CD4-positive, alpha-beta memory T cell (primary cell): ENCODE measurements around the gene RAPGEF2. TPM values are rescaled to one million over a fixed set of nuclear protein-coding genes. Genes with fewer than 3 reads are reported as not detected.

Experiments
- CTCF ChIA-PET: fragments of 350-600 bp; sonication (Branson Sonifier 250); formaldehyde crosslinking; loops from one replicate; lab custom pipeline; 2021; ENCODE audit warnings: inconsistent platforms; ENCODE audit not compliant: partially characterized antibody; lab: Charles Lee
- POLR2A ChIA-PET: fragments of 350-600 bp; sonication (Branson Sonifier 250); formaldehyde crosslinking; loops from one replicate; lab custom pipeline; 2021; ENCODE audit not compliant: partially characterized antibody; lab: Charles Lee
- DNase-seq, 5 donors: peaks; one replicate each; pipeline versions ENCODE4 v3.0.0 to v3.0.0-alpha.2; 2020 to 2022; ENCODE audit warnings: mixed read lengths in 1 of 5
- H3K27ac ChIP-seq: one replicate; pipeline ENCODE4 v1.7.0; 2013; ENCODE audit warnings: low read depth, low read length
- H3K27me3 ChIP-seq: 2 replicates; pipeline ENCODE4 v1.7.0; 2013; ENCODE audit warnings: mild to moderate bottlenecking, low read length, moderate library complexity; ENCODE audit not compliant: insufficient read depth
- H3K36me3 ChIP-seq: 2 replicates; pipeline ENCODE4 v1.7.0; 2013; ENCODE audit warnings: mild to moderate bottlenecking, low read length, moderate library complexity; ENCODE audit not compliant: insufficient read depth
- H3K4me1 ChIP-seq: 2 replicates; pipeline ENCODE4 v1.7.0; 2013; ENCODE audit warnings: mild to moderate bottlenecking, low read length, moderate library complexity; ENCODE audit not compliant: insufficient read depth
- H3K4me3 ChIP-seq, 2 donors: one replicate each; pipeline ENCODE4 v1.7.0; 2013; ENCODE audit warnings: low read length in 2 of 2, mild to moderate bottlenecking in 1 of 2
- H3K9me3 ChIP-seq, 2 donors: one replicate each; pipeline ENCODE4 v1.7.0; 2013; ENCODE audit warnings: low read length in 2 of 2, control low read depth in 1 of 2; ENCODE audit not compliant: control insufficient read depth in 1 of 2
- H3K27ac Mint-ChIP-seq, 7 donors: one replicate each; pipeline ENCODE4 v1.8.0; 2020 to 2021; ENCODE audit warnings: mixed read lengths in 7 of 7, mild to moderate bottlenecking in 6 of 7, inconsistent platforms in 3 of 7, moderate library complexity in 3 of 7
- H3K27me3 Mint-ChIP-seq, 2 donors: one replicate each; pipeline ENCODE4 v1.8.0; 2020 to 2021; ENCODE audit warnings: mixed read lengths in 2 of 2
- H3K36me3 Mint-ChIP-seq, 2 donors: one replicate each; pipeline ENCODE4 v1.8.0; 2020 to 2021; ENCODE audit warnings: mixed read lengths in 2 of 2, inconsistent platforms in 1 of 2, mild to moderate bottlenecking in 1 of 2
- H3K4me1 Mint-ChIP-seq, 4 donors: one replicate each; pipeline ENCODE4 v1.8.0; 2020 to 2021; ENCODE audit warnings: mixed read lengths in 4 of 4, mild to moderate bottlenecking in 1 of 4
- H3K4me3 Mint-ChIP-seq, 8 donors: one replicate each; pipeline ENCODE4 v1.8.0; 2020 to 2021; ENCODE audit warnings: mixed read lengths in 8 of 8, mild to moderate bottlenecking in 7 of 8, moderate library complexity in 6 of 8, inconsistent platforms in 3 of 8
- H3K9me3 Mint-ChIP-seq, 8 donors: one replicate each; pipeline ENCODE4 v1.8.0; 2020 to 2021; ENCODE audit warnings: mixed read lengths in 8 of 8, mild to moderate bottlenecking in 5 of 8, inconsistent platforms in 3 of 8, moderate library complexity in 1 of 8
- intact Hi-C: fragments of 100-400 bp; cut with micrococcal nuclease; formaldehyde crosslinking; loops from one replicate; pipeline ENCODE4 v1.15.1; 2023
- polyA plus RNA-seq, 2 donors: library from polyadenylated mRNA; unstranded; fragments of 300-500 nt; fragmentation: Illumina TruSeq; gene quantifications; one replicate each; pipeline ENCODE4 v1.2.3, GENCODE V29; 2021
- total RNA-seq, 2 experiments: library from RNA; stranded (reverse); gene quantifications; one replicate each; pipeline ENCODE4 v1.2.3, GENCODE V29; 2021

Gene RAPGEF2
- total and polyA plus RNA-seq, 4 experiments from 2014 or later = 0.69 to 27.9 (median 12.1) TPM

DNA sequence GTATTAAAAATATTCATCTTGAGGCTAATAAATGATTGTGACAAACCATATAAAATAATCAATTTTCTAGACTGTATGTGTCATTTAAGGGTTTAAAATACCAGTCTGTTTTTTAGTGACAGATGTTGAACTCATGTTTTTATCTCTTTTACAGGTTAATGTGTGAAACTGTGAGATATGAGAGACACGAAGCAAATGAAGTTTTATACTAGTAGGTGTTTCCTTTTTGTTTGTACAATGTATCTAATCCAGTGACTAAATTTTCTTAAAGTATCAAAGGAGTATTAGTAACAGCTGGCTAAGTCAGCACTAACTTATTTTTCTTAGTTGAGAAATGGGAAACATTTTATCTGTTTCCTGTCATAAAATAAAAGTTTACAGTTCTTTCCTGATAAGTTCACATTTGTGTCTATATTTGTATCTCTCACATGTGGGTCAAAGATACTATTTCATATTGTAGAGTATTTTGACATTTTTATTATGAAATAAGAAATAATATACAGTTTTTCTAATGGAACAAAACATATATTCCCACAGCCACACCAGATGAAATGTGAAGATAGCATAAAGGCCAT lies 90.3 kb downstream of the RAPGEF2 start:
- intact Hi-C loops = no loop called here
- no peaks in the 10 kb centered on the region for H3K9me3 Mint-ChIP-seq

DNA sequence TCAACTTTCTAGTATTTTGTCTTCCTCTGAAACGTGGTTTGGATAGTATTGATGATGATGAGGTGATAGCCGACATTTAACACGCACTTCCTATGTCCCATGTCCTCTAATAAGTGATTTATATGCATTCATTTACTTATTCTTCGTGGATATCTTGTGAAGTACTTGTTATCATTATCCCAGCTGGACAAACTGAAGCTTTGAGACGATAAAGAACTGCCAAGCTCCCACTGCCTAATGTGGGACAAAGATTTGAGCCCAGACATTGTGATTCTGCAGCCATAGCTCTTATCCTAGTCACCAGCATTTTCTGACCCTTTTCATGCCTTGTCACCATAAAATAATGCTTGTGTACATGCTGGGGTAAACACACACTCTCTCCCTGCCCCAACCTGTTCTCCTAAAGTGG lies 92.5 kb downstream of the RAPGEF2 start:
- ChIA-PET POLR2A (no interaction called here), CTCF (interaction anchor here (0.6 to 1.1 kb wide), 2 partner anchors 426 to 465 kb away, joined by 3 read pairs; no protein-coding TSS in a partner anchor)
- no peaks in the 10 kb centered on the region for H3K9me3 Mint-ChIP-seq
- H3K4me3 ChIP-seq = no peak overlapping the region
- peaks cover 0 to 3% (median under 1%) of the 10 kb centered on the region in 4 donors for H3K4me1 Mint-ChIP-seq
- H3K27ac Mint-ChIP-seq = no peak overlapping the region
- H3K27me3 ChIP-seq = no peaks in the 10 kb centered on the region
- no peaks in the 10 kb centered on the region for H3K27me3 Mint-ChIP-seq
- no peak overlapping the region for H3K4me3 Mint-ChIP-seq
- H3K36me3 ChIP-seq = no peaks in the 10 kb centered on the region
- no peak overlapping the region for H3K27ac ChIP-seq
- DNase-seq = no peak
- H3K36me3 Mint-ChIP-seq = peaks cover 2 to 5% of the 10 kb centered on the region in 2 donors
- no peaks in the 10 kb centered on the region for H3K9me3 ChIP-seq
- no peaks in the 10 kb centered on the region for H3K4me1 ChIP-seq
- intact Hi-C loops = no loop called here

More for the DNA sequence above, 90.3 kb downstream of the RAPGEF2 start:
- Mint-ChIP-seq H3K27me3 (no peaks in the 10 kb centered on the region), H3K36me3 (peaks cover 2 to 5% of the 10 kb centered on the region in 2 donors), H3K27ac (no peak overlapping the region), H3K4me3 (no peak overlapping the region), H3K4me1 (peaks cover 0 to 3% (median under 1%) of the 10 kb centered on the region in 4 donors)
- DNase-seq = no peak
- Histone ChIP-seq H3K9me3 (no peaks in the 10 kb centered on the region), H3K4me1 (no peaks in the 10 kb centered on the region), H3K4me3 (no peak overlapping the region), H3K36me3 (no peaks in the 10 kb centered on the region), H3K27me3 (no peaks in the 10 kb centered on the region), H3K27ac (no peak overlapping the region)
- CTCF ChIA-PET = interaction anchor here (1.0 to 1.2 kb wide), 2 partner anchors 16 to 342 kb away, joined by 3 to 4 read pairs; no protein-coding TSS in a partner anchor
- POLR2A ChIA-PET = no interaction called here

DNA sequence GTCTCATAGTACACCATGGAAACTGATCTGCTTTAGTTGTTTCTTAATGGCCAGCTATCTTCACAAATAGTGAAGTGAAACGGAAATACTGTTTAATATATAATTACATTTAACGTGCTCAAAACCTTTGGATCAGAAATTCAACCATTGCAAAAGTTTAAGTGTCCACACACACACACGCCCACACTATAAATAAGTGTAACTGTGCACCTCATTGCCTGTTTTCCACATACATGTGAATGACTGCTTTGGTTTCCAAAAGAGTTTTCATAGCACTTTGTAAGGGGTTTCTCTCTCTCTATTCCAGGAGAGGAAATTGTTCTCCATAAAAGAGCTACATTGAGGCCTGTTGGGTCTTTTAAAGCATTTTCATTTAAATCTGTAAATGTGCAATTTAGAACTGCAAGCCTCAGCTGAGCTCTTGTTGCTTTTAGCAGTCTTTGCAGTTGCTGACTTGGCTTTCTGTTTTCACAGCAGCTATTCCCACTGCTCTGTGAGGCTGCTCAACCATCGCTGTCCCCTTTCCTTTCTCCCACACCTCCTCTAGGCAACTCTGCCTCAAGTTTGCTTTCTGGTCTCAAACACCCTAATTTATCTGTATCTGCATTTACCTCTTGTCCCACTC lies 94.5 kb downstream of the RAPGEF2 start:
- ChIA-PET CTCF (no interaction called here), POLR2A (no interaction called here)
- H3K4me1 ChIP-seq = no peaks in the 10 kb centered on the region
- H3K9me3 ChIP-seq = no peaks in the 10 kb centered on the region
- Mint-ChIP-seq H3K4me1 (peaks cover 0 to 3% (median under 1%) of the 10 kb centered on the region in 4 donors), H3K27ac (peak overlapping the region in 1 of 7 donors; percentile 22), H3K27me3 (no peaks in the 10 kb centered on the region), H3K4me3 (peak overlapping the region in 1 of 8 donors; percentile 5), H3K36me3 (peaks cover 2 to 5% of the 10 kb centered on the region in 2 donors), H3K9me3 (no peaks in the 10 kb centered on the region)
- no peak for DNase-seq
- no peak overlapping the region for H3K4me3 ChIP-seq
- no peaks in the 10 kb centered on the region for H3K27me3 ChIP-seq
- H3K27ac ChIP-seq = no peak overlapping the region
- intact Hi-C loops = no loop called here
- no peaks in the 10 kb centered on the region for H3K36me3 ChIP-seq

DNA sequence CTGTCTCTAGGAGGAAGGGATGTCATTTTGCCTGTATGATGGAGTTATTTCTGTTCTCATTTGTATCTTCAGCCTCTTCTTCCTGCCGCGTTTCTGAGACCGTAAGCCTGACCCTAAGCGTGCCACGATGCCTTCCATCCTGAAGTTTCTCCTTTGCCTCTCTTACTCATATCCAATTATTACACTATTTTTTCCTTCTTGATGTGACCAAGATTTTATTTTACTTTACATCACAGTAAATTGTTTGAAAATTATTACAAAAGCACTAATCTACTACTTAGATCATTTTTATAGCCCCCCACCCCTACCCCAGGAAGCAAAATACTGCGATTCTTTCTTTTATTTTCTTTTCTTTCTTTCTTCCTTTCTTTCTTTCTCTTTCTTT lies 95.0 kb downstream of the RAPGEF2 start:
- Histone ChIP-seq H3K27ac (no peak overlapping the region), H3K36me3 (no peaks in the 10 kb centered on the region), H3K27me3 (no peaks in the 10 kb centered on the region), H3K9me3 (no peaks in the 10 kb centered on the region), H3K4me3 (no peak overlapping the region), H3K4me1 (no peaks in the 10 kb centered on the region)
- DNase-seq = no peak
- H3K27me3 Mint-ChIP-seq = no peaks in the 10 kb centered on the region
- POLR2A ChIA-PET = no interaction called here
- no peaks in the 10 kb centered on the region for H3K9me3 Mint-ChIP-seq
- H3K4me3 Mint-ChIP-seq = peak overlapping the region in 1 of 8 donors; percentile 5
- intact Hi-C loops = no loop called here
- CTCF ChIA-PET = no interaction called here
- peaks cover 2 to 5% of the 10 kb centered on the region in 2 donors for H3K36me3 Mint-ChIP-seq
- peak overlapping the region in 2 of 7 donors; percentile 9 to 22 for H3K27ac Mint-ChIP-seq
- H3K4me1 Mint-ChIP-seq = peaks cover 0 to 4% (median 2%) of the 10 kb centered on the region in 4 donors

DNA sequence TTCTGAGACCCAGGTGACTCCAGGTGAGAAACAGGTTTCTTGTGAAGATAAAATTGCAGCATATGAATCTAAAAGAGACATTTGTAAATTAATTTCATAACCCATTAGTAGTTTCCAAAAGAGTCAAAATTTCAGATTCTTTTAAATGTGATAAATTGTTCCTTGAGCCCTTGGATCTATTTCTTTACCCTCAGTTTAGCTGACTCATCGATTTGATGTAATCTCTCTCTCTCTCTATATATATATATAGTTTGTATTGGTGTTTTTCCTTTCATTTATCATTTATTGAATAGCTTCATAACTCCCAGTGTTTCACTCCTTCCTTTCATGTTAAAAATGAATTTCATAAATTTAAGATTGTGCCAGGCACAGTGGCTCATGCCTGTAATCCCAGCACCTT lies 96.9 kb downstream of the RAPGEF2 start:
- H3K27ac Mint-ChIP-seq = no peak overlapping the region
- H3K4me1 ChIP-seq = no peaks in the 10 kb centered on the region
- CTCF ChIA-PET = no interaction called here
- no peaks in the 10 kb centered on the region for H3K9me3 Mint-ChIP-seq
- POLR2A ChIA-PET = no interaction called here
- H3K36me3 ChIP-seq = no peaks in the 10 kb centered on the region
- intact Hi-C loops = loop anchor here (5.0 kb wide), 1 partner anchor 703 kb away; no protein-coding TSS in a partner anchor
- H3K4me3 Mint-ChIP-seq = no peak overlapping the region
- H3K27me3 ChIP-seq = no peaks in the 10 kb centered on the region
- no peak for DNase-seq
- no peaks in the 10 kb centered on the region for H3K9me3 ChIP-seq
- peaks cover 6 to 14% (median 10%) of the 10 kb centered on the region in 4 donors for H3K4me1 Mint-ChIP-seq
- H3K4me3 ChIP-seq = no peak overlapping the region
- H3K27ac ChIP-seq = no peak overlapping the region
- no peaks in the 10 kb centered on the region for H3K36me3 Mint-ChIP-seq
- H3K27me3 Mint-ChIP-seq = no peaks in the 10 kb centered on the region

DNA sequence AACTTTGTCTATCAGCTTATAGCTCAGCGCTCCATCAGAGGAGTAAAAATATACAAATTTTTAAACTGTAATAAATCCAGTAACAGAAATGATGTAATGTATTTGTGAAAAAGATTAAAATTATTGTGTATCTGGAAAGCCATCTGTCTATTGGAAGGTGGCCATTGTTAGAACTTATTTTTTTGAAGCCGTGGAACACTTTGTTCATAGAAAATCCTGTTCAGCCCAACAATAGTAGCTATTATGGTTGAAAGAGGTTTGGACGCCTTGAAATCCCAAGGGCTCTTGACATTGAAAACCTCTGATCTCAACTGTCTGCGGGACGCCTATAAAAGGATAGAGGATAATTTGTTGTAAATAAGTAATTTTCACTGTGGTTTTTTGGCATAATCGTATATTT lies 98.3 kb downstream of the RAPGEF2 start:
- Mint-ChIP-seq H3K9me3 (no peaks in the 10 kb centered on the region), H3K36me3 (no peaks in the 10 kb centered on the region), H3K27me3 (no peaks in the 10 kb centered on the region), H3K27ac (no peak overlapping the region), H3K4me3 (no peak overlapping the region), H3K4me1 (peaks cover 9 to 23% (median 16%) of the 10 kb centered on the region in 4 donors)
- Histone ChIP-seq H3K27ac (no peak overlapping the region), H3K36me3 (no peaks in the 10 kb centered on the region), H3K4me1 (peaks cover 9% of the 10 kb centered on the region), H3K4me3 (no peak overlapping the region), H3K9me3 (no peaks in the 10 kb centered on the region), H3K27me3 (no peaks in the 10 kb centered on the region)
- CTCF ChIA-PET = interaction anchor here (0.7 to 3.7 kb wide), 4 partner anchors 10 to 349 kb away, joined by 3 to 34 read pairs (median 13); no protein-coding TSS in a partner anchor
- POLR2A ChIA-PET = no interaction called here
- intact Hi-C loops = loop anchor here (5.0 kb wide), 1 partner anchor 704 kb away; no protein-coding TSS in a partner anchor
- DNase-seq = no peak

DNA sequence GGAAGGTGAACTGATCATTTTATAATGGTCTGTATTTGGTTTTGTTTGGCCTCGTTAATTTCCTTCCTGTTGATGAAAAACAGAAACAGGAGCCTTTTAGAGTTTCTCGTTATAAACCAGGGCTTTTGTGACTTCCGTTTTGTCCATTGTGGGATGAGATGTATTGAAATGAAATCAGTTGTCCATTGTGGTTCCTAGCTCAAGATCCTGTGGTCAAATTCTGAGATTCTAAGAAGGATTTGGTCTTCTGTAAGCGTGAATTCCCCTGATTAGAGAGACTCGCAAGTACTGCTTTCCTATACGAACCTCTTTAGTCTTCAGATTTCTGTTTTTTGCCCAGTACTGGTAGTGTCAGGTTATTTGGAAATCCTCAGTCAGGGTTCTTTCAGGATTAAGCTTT lies 101.7 kb downstream of the RAPGEF2 start:
- no peaks in the 10 kb centered on the region for H3K9me3 Mint-ChIP-seq
- no peak for DNase-seq
- intact Hi-C loops = loop anchor here (5.0 kb wide), 1 partner anchor 707 kb away; no protein-coding TSS in a partner anchor
- Histone ChIP-seq H3K27ac (no peak overlapping the region), H3K9me3 (no peaks in the 10 kb centered on the region), H3K4me3 (no peak overlapping the region), H3K27me3 (no peaks in the 10 kb centered on the region), H3K36me3 (no peaks in the 10 kb centered on the region), H3K4me1 (peaks cover 17% of the 10 kb centered on the region)
- no peaks in the 10 kb centered on the region for H3K27me3 Mint-ChIP-seq
- peak overlapping the region in 1 of 8 donors; percentile 45 for H3K4me3 Mint-ChIP-seq
- CTCF ChIA-PET = interaction anchor here (2.0 kb wide), 1 partner anchor 24 kb away, joined by 9 read pairs; no protein-coding TSS in a partner anchor
- H3K36me3 Mint-ChIP-seq = peaks cover 0 to 3% of the 10 kb centered on the region in 2 donors
- POLR2A ChIA-PET = no interaction called here
- peaks cover 17 to 33% (median 21%) of the 10 kb centered on the region in 4 donors for H3K4me1 Mint-ChIP-seq
- H3K27ac Mint-ChIP-seq = peak overlapping the region in 3 of 7 donors; percentile 10 to 25 (median 19)
